ENCODE measurements around the gene SHROOM1. TPM values are rescaled to one million over a fixed set of nuclear protein-coding genes. Genes with fewer than 3 reads are reported as not detected.

SHROOM1 gene
- total and polyA plus RNA-seq, 12 donors: 1.3 to 18.3 (median 5.3) TPM

GRCh38 chr5:132775476-132775961, 54.9 kb downstream of the SHROOM1 start:
- no peak for DNase-seq
- Histone ChIP-seq H3K27ac (peak overlapping the region in 2 of 5 donors; percentile 48 to 72), H3K4me3 (peak overlapping the region in 1 of 4 donors; percentile 90), H3K27me3 (no peaks in the 10 kb centered on the region), H3K36me3 (replicated peaks in 1 of 2) (no peaks in the 10 kb centered on the region), H3K9me3 (replicated peaks in 1 of 3) (no peaks in the 10 kb centered on the region), H3K4me1 (replicated peaks in 1 of 2) (peaks cover 12 to 17% of the 10 kb centered on the region in 2 donors)
- intact Hi-C loops (cut with DNase I): no loop called here
- TF ChIP-seq, protein P1, sequence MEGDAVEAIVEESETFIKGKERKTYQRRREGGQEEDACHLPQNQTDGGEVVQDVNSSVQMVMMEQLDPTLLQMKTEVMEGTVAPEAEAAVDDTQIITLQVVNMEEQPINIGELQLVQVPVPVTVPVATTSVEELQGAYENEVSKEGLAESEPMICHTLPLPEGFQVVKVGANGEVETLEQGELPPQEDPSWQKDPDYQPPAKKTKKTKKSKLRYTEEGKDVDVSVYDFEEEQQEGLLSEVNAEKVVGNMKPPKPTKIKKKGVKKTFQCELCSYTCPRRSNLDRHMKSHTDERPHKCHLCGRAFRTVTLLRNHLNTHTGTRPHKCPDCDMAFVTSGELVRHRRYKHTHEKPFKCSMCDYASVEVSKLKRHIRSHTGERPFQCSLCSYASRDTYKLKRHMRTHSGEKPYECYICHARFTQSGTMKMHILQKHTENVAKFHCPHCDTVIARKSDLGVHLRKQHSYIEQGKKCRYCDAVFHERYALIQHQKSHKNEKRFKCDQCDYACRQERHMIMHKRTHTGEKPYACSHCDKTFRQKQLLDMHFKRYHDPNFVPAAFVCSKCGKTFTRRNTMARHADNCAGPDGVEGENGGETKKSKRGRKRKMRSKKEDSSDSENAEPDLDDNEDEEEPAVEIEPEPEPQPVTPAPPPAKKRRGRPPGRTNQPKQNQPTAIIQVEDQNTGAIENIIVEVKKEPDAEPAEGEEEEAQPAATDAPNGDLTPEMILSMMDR (IDR thresholded peaks at IDR 0.05): no peak
- no peak for TF ChIP-seq POLR2A (IDR thresholded peaks at IDR 0.05)
- 52 to 57% (median 55%) methylated on average over 7 of the region's 7 CpGs for WGBS, 4 donors

- TF ChIP-seq POLR2A (IDR thresholded peaks at IDR 0.05): no peak
- TF ChIP-seq, protein P1 (IDR thresholded peaks at IDR 0.05): no peak
- no peaks in the 10 kb centered on the region for H3K36me3 ChIP-seq (replicated peaks in 1 of 2)
- peaks cover 12 to 17% of the 10 kb centered on the region in 2 donors for H3K4me1 ChIP-seq (replicated peaks in 1 of 2)
- H3K27me3 ChIP-seq: no peaks in the 10 kb centered on the region
- DNase-seq: no peak
- H3K4me3 ChIP-seq: no peak overlapping the region
- WGBS, 4 donors: 92 to 100% (median 93%) methylated on average over 1 to 5 of the region's 5 CpGs
- intact Hi-C loops (cut with DNase I): no loop called here
- H3K27ac ChIP-seq: no peak overlapping the region
- no peaks in the 10 kb centered on the region for H3K9me3 ChIP-seq (replicated peaks in 1 of 3)
Observed at GRCh38 chr5:132774896-132775295, 55.6 kb downstream of the SHROOM1 start.

GRCh38 chr5:132774406-132774805, 56.0 kb downstream of the SHROOM1 start:
- TF ChIP-seq, protein P1 (IDR thresholded peaks at IDR 0.05): no peak
- no peak for TF ChIP-seq POLR2A (IDR thresholded peaks at IDR 0.05)
- no peaks in the 10 kb centered on the region for H3K27me3 ChIP-seq
- peak overlapping the region in 1 of 5 donors; percentile 13 for H3K27ac ChIP-seq
- H3K36me3 ChIP-seq (replicated peaks in 1 of 2): no peaks in the 10 kb centered on the region
- DNase-seq: no peak
- H3K4me1 ChIP-seq (replicated peaks in 1 of 2): peaks cover 12 to 17% of the 10 kb centered on the region in 2 donors
- WGBS, 4 donors: 77 to 90% (median 83%) methylated on average over 2 to 3 of the region's 3 CpGs
- H3K4me3 ChIP-seq: no peak overlapping the region
- intact Hi-C loops (cut with DNase I): no loop called here
- H3K9me3 ChIP-seq (replicated peaks in 1 of 3): no peaks in the 10 kb centered on the region

- intact Hi-C loops (cut with DNase I): no loop called here
- Histone ChIP-seq H3K27ac (no peak overlapping the region), H3K36me3 (replicated peaks in 1 of 2) (no peaks in the 10 kb centered on the region), H3K9me3 (replicated peaks in 1 of 3) (no peaks in the 10 kb centered on the region), H3K4me1 (replicated peaks in 1 of 2) (peaks cover 12 to 17% of the 10 kb centered on the region in 2 donors), H3K4me3 (no peak overlapping the region), H3K27me3 (no peaks in the 10 kb centered on the region)
- 75 to 84% (median 81%) methylated on average over 11 to 12 of the region's 12 CpGs for WGBS, 4 donors
- TF ChIP-seq, protein P1 (IDR thresholded peaks at IDR 0.05): no peak
- TF ChIP-seq POLR2A (IDR thresholded peaks at IDR 0.05): no peak
- DNase-seq: no peak
Observed at GRCh38 chr5:132773601-132774355, 56.7 kb downstream of the SHROOM1 start.
